Activated CD4-positive, alpha-beta T cell treated with anti-CD3 and anti-CD28 coated beads, Interleukin-2, Interleukin-4, amounts not matched to agents 100 ng/mL and 50 ng/mL, durations not matched to agents 16 hours and 8 hours (primary cell): ENCODE results near the gene ATF6.

ENCODE experiments used
- DNase-seq: peaks from one replicate; pipeline ENCODE4 v3.0.0-alpha.2; 2020; ENCODE audit warnings: low spot score

Gene ATF6

DNA sequence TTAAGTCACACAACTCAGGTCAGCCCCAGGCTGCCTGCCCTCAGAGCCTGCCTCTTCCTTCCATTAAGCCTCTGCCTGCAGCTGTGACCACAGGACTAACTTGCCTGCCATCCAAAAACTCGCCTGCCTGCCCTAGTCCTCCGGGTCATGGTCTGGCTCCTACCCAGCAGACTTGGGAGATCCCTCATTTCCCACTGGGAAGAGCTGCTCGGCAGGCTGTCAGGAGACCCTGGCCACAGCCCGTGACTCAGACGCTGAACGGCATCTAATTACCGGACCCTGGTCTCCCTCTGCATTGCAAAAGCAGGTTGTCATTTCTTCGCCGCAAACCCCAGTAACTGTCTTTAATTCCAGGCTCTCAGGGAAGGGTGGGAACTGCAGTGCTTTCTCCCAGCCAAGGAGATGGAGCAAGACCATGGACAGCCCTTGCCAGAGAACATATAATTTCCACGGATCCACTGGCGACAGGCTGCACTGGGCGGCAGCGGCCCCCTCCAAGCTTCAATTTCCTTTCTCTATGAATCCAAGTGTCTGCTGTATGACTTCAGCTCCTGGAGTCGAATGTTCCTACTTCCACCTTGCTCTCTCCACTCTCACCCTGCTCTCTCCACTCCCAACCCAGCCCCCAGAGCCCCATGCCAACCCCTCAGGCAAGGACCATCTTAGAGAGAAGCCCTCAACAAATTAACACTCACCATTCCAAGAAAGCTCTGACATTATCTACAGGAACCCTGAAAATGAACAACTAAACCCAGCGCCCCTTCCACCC, 237.1 kb downstream of the ATF6 start:
- no peak for DNase-seq

DNA sequence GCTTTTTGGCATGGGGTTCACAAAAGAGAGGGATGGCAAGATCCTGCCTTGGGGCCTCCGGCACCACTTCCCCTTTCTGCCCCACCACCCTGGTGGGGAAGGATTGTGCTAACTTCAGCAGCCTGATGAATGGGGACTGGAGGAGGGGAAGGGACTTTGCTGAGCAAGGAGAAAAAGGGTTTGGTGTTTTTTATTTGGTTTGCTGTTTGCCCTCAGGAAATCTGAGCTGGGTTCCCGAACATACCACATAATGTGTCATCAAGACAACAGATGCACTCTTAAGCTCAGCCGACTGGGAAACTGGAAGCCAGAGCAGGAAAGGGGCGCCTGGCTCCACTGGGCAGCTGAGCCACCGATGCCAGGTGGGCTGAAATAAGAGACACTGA, 237.7 kb downstream of the ATF6 start:
- no peak for DNase-seq

DNA sequence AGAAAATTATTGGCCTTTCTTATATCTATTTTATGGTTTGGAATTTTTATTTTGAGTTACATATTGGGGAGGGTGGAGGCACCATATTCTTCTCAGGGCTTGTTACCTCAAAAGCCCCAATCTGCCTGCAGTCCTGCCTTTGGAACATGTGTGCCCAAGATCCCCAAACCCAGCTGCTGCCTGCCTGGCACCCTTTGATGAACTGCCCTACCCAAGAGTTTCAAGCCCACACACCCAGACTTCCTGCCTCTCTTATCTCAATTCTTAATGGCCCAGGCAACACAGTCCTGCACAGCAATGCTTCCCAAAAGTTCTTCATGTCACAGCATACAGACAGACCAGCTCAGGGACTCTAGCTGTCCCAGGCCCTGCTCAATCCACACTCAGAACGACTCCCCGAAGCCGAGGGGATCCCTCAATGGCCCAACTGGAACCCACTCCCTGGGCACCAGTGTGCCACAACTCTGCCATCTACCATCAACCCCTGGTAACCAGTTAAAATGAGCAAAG, 238.4 kb downstream of the ATF6 start:
- DNase-seq = no peak

DNA sequence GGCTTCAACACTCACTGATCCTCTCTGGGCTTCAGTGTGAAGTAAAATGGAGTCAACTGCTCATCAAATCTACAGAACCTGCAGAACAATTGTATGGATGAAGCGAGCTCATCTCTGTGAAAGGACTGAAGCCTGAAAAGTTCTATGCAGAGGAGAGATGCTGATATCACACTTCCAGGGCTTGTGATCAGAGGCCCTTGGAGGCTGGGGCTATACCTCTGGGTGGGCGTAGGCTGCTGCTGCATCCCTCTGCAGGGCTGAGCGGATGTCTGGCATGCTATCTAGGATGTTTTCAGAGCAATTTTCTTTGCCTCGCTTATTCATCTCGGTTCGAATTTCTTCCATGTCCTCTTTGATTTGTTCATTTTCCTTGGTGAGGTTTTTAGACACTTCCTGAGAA, 240.0 kb downstream of the ATF6 start:
- DNase-seq = no peak

DNA sequence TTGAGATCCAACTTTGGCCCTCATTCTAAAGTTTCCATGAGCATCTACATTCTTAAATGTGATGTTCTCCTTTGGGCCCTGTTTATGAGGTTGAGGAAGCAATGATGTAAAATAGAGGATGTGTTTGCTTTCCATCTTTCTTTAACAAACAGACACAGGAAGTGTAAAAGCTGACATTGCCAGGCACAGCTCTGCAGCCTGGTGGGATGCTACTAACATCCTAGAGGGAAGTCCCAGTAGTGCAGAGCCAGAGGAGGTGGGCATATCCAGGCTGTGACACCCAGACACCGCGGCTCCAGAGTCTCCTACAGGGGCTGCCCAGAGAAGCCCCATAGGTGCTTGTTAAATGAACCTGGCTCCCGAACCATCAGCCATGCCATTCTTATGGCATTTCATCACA, 241.3 kb downstream of the ATF6 start:
- no peak for DNase-seq

DNA sequence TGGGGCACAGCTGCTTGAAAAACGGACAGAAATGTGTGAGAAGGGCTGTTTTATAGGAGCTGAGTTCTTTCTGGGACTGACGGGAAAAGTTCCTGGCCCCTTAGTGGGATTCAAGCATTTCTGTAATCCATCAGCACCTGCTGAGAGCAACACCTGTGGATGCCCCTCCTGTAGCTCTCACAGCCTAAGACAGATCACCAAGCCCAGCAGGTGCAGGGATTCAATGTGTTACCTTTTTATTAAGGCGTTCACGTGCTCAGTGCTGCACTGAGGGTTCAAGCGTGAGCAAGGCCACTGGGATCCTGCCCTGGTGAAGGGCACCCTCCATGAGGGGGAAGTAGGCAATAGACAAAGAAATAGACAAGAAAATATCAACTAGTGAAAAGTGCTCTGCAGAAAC, 242.7 kb downstream of the ATF6 start:
- no peak for DNase-seq

DNA sequence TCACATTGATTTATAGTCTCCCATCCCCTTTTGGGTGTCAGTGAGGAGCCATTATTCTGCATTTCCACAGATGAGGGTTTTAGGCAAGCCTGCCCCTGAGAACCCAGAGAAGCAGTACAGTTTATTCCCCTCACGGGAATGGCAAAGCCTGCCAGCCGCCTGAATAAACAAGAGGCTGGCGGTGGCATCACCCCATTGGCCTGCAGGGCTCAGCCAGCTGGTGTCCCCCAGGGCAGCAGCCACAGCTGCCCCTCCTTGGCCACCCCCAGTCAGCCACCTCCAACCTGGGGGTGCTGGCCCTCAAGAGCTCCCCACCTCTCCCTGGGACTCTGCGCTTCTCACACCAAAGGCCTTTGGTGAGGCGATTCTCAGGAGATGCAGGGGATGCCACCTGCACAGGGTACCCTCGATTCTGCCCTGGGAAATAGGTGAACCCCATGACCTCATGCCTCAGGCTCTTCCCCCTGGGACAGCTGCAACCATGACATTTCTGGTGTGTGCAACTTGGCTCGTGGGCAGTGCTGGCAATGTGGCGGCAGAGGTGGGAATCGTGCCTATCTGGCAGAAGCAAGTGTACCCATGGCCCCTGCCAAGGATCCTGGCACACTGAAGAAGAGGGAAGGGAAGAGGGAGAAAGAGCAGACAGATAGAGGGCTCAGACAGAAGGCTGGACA, 243.5 kb downstream of the ATF6 start:
- no peak for DNase-seq

DNA sequence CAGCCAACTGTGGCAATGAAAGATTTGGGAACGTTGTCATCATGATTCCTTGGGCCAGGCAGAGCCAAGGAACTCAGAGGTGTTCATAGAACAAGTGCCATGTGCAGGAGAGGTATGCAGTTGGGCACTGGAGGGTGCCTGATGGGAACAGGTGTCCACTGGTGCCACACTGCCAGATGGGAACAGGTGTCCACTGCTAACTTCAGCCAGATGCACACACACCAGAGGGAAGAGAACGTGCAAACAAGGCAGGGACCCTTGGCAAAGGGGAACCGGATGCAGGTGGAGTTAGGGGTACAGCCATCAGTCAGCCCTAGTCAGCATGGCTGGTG, 244.0 kb downstream of the ATF6 start:
- no peak for DNase-seq

DNA sequence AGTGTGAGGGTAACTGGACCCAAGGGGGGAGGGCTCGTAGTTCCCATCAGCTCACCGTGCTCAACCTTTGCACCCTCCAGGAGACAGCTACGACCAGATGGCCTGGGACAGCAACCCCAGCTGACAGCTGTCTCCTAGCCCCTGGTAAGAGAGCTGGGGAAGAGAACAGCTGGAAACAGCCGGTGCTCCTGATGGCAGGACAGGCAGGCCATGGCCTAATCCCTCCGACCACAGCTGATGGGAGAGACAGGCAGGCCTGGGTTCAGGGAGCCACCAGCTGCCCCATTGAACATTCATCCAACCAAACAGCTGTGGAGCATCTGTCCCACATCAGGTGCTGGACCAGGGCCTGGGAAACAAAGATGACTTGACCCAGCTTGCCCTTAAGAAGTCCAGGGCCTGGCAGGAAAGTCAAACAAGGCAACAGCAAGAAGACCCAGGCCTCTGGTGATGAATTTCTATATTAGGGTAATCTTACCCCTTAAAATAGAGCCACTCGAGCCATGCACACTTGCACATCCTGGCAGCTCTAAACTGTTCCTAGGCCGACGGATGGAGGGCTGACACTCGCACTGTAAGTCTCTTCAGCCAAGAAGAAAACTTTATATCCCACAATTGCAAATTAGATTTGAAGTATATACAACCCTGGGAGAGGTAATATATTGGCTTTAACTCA, 245.4 kb downstream of the ATF6 start:
- DNase-seq = no peak

DNA sequence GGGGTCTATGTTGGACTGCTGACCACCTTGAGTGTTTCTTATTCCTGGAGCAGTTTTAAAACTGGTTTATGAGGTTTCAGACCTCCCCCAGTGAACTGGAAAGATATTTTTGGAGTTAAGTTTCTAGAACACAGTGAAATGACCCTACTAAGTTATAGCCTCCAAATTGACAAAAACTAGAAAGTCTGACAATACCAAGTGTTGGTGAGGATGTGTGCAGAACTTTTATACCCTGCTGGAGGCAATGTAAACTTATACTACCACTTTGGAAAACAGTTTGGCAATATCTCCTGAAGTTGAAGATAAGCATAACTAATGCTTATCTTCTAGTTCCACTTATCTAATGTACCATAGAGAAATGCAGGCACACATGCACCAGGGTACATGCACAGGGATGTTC, 247.2 kb downstream of the ATF6 start:
- DNase-seq = no peak
